Left lung (tissue), 10 donors: ENCODE results near the gene EDDM13. TPM values are rescaled to one million over a fixed set of nuclear protein-coding genes. Genes with fewer than 3 reads are reported as not detected.
A peak's percentile ranks its signal among the peaks of the same experiment; 100 is the strongest.

Experiments used
- ATAC-seq: fragments of 200-7000 bp; cut with Tn5 transposase; one replicate; pipeline ENCODE4 v1.9.1; 2020; ENCODE audit warnings: moderate library complexity
- DNase-seq, 4 donors: peaks; one replicate each; pipeline ENCODE4 v3.0.0-alpha.2; 2013 to 2020
- H3K27ac ChIP-seq, 2 donors: fragments of 200-600 bp; sonication (generic) in 1 of 2; one replicate each; pipeline versions ENCODE4 v1.5.0 to v1.8.0; 2020 to 2021
- H3K27me3 ChIP-seq, 2 donors: fragments of 200-600 bp; sonication (generic) in 1 of 2; one replicate each; pipeline versions ENCODE4 v1.5.0 to v1.8.0; 2020 to 2021
- H3K36me3 ChIP-seq, 2 donors: fragments of 200-600 bp; sonication (generic) in 1 of 2; one replicate each; pipeline versions ENCODE4 v1.5.0 to v1.8.0; 2020 to 2021
- H3K4me1 ChIP-seq, 2 donors: fragments of 200-600 bp; one replicate each; pipeline ENCODE4 v1.8.0; 2021
- H3K4me3 ChIP-seq, 2 donors: fragments of 200-600 bp; sonication (generic) in 1 of 2; one replicate each; pipeline versions ENCODE4 v1.5.0 to v1.8.0; 2020 to 2021; ENCODE audit warnings: mild to moderate bottlenecking in 1 of 2
- H3K9me3 ChIP-seq, 2 donors: fragments of 200-600 bp; sonication (generic) in 1 of 2; one replicate each; pipeline versions ENCODE4 v1.5.0 to v1.8.0; 2020 to 2021
- CTCF ChIP-seq, 2 donors: fragments of 200-600 bp; sonication (generic) in 1 of 2; IDR thresholded peaks; one replicate each; pipeline versions ENCODE4 v1.5.0 to v1.8.0; 2021; ENCODE audit warnings: antibody characterized with exemption in 2 of 2
- intact Hi-C, 2 donors: fragments of 100-400 bp; cut with DNase I; formaldehyde crosslinking; loops; one replicate each; pipeline versions ENCODE4 v1.11.2 to v1.14.2; 2022
- polyA plus RNA-seq, 6 donors: library from polyadenylated mRNA; unstranded; fragments of 120-200 nt; gene quantifications; one replicate each; pipeline ENCODE4 v1.2.1, GENCODE V29; 2013; ENCODE audit not compliant: insufficient read length in 6 of 6
- total RNA-seq, 2 donors: library from RNA; stranded (reverse); fragmentation: NEBNext Ultra II Directional; extraction: Animal tissue kit (Norgen Biotek cat#: 25700); gene quantifications; one replicate each; pipeline ENCODE4 v1.2.1, GENCODE V29; 2021
- donor health status: DM: no; HTN: yes; CAD: no.
- donor health status: DM: no; HTN: no; CAD: no.

EDDM13 gene
- total and polyA plus RNA-seq, 8 donors, result 4.1 to 10.1 (median 6.2) TPM; not detected in 2

- peaks cover 0 to 25% of the 10 kb centered on the region in 2 donors for H3K36me3 ChIP-seq
- intact Hi-C loops, result no loop called here
- no peak for TF ChIP-seq CTCF (IDR thresholded peaks at IDR 0.05)
- no peaks in the 10 kb centered on the region for H3K4me1 ChIP-seq
- ATAC-seq, result no peak
- H3K27ac ChIP-seq, result no peak overlapping the region
- H3K4me3 ChIP-seq, result no peak overlapping the region
- H3K9me3 ChIP-seq, result no peaks in the 10 kb centered on the region
- DNase-seq, result no peak
- no peaks in the 10 kb centered on the region for H3K27me3 ChIP-seq
Observed at GRCh38 chr19:56294549-56294948, 22.0 kb downstream of the EDDM13 start.

DNA sequence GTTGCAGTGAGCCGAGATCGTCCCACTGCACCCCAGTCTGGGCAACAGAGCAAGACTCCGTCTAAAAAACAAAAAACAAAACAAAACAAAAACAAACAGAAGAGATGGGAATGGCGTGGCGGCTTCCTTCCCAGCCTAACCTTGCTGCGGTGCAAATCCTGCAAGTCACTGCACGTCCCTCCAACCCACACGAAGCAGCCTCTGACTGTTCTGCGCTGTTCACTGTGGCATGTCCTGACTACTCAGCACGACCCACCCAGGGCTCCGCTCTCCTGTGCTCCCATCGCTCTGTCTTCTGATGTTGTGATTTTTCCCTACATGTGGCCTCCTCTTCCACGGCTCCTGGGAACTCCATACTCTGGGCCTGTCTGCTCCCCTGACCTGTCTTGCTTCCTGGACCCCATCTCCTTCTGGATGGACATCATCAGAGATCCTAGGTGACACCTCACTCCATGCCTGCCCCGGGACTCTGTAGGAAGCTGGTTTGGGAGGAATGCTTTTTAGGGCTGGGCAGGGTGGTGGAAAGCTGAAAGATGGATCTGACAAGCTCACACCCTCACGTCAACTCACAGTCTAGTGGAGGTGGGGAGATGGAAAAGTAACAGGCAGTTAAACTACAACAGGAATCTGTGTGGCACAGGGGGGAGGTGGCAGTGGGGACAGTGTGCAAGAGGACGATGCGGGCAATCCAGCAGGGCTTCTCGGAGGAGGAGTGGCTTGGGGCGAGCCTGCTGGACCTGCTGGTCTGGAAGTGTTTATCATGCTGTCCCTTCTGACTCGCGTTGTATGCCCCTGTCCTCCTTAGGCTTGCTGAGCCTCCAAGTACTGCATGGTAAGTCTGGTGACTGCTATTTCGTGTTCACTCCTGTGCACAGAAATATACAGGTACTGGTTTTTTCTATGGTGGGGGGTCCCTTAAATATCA, 23.2 kb downstream of the EDDM13 start:
- Histone ChIP-seq H3K4me1 (no peaks in the 10 kb centered on the region), H3K4me3 (no peak overlapping the region), H3K27ac (no peak overlapping the region), H3K27me3 (no peaks in the 10 kb centered on the region), H3K36me3 (peaks cover 0 to 26% of the 10 kb centered on the region in 2 donors), H3K9me3 (no peaks in the 10 kb centered on the region)
- no peak for TF ChIP-seq CTCF (IDR thresholded peaks at IDR 0.05)
- ATAC-seq, result no peak
- no peak for DNase-seq
- intact Hi-C loops, result no loop called here

DNA sequence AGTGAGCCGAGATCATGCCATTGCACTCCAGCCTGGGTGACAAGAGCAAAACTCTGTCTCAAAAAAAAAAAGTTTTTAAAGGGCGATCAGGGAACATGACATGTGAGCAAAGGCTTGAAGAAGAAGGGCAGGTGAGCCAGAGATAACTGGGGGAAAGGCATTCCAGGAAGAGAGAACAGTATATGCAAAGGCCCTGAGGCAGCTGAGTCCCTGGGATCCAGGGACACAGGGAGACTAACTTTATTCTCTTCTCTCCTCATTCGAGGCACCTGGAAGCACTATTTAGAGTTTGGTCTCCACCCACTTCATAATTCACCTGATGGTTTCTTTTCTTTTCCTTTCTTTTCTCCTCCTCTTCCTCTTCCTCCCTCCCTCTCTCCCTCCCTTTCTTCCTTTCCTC, 24.5 kb downstream of the EDDM13 start:
- Histone ChIP-seq H3K4me1 (no peaks in the 10 kb centered on the region), H3K27me3 (no peaks in the 10 kb centered on the region), H3K36me3 (peaks cover 0 to 26% of the 10 kb centered on the region in 2 donors), H3K9me3 (no peaks in the 10 kb centered on the region), H3K4me3 (no peak overlapping the region), H3K27ac (no peak overlapping the region)
- ATAC-seq (no peak), DNase-seq (no peak)
- TF ChIP-seq CTCF (IDR thresholded peaks at IDR 0.05), result no peak
- intact Hi-C loops, result no loop called here

GRCh38 chr19:56299688-56300087, 27.1 kb downstream of the EDDM13 start:
- peaks cover 0 to 30% of the 10 kb centered on the region in 2 donors for H3K36me3 ChIP-seq
- no peak for TF ChIP-seq CTCF (IDR thresholded peaks at IDR 0.05)
- DNase-seq (no peak), ATAC-seq (no peak)
- H3K27me3 ChIP-seq, result no peaks in the 10 kb centered on the region
- no peaks in the 10 kb centered on the region for H3K4me1 ChIP-seq
- no peak overlapping the region for H3K27ac ChIP-seq
- intact Hi-C loops, result no loop called here
- no peaks in the 10 kb centered on the region for H3K9me3 ChIP-seq
- no peak overlapping the region for H3K4me3 ChIP-seq

DNA sequence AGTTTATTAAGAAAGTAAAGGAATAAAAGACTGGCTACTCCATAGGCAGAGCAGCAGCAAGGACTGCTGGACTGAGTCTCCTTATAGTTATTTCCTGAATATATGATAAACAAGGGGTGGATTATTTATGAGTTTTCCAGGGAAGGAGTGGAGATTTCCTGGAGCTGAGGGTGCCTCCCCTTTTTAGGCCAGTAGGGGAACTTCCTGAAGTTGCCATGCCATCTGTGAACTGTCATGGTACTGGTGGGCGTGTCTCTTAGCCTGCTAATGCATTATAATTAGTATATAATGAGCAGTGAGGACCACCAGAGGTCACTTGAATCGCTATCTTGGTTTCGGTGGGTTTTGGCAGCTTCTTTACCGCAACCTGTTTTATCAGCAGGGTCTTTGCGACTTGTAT, 28.6 kb downstream of the EDDM13 start:
- H3K4me1 ChIP-seq, result no peaks in the 10 kb centered on the region
- no peak for TF ChIP-seq CTCF (IDR thresholded peaks at IDR 0.05)
- H3K4me3 ChIP-seq, result no peak overlapping the region
- no peaks in the 10 kb centered on the region for H3K27me3 ChIP-seq
- ATAC-seq, result no peak
- no peaks in the 10 kb centered on the region for H3K9me3 ChIP-seq
- intact Hi-C loops, result no loop called here
- DNase-seq, result no peak
- H3K36me3 ChIP-seq, result peaks cover 0 to 20% of the 10 kb centered on the region in 2 donors
- H3K27ac ChIP-seq, result peak overlapping the region in 1 of 2 donors; percentile 54
